Activated CD4-positive, alpha-beta T cell treated with anti-CD3 and anti-CD28 coated beads, Interleukin-2, Interleukin-6, amounts not matched to agents 100 ng/mL and 50 ng/mL, durations not matched to agents 16 hours and 8 hours (primary cell): ENCODE data around the gene SLC9A8.

ENCODE experiments used
- DNase-seq: peaks from one replicate; pipeline ENCODE4 v3.0.0-alpha.2; 2020

Gene SLC9A8

DNA sequence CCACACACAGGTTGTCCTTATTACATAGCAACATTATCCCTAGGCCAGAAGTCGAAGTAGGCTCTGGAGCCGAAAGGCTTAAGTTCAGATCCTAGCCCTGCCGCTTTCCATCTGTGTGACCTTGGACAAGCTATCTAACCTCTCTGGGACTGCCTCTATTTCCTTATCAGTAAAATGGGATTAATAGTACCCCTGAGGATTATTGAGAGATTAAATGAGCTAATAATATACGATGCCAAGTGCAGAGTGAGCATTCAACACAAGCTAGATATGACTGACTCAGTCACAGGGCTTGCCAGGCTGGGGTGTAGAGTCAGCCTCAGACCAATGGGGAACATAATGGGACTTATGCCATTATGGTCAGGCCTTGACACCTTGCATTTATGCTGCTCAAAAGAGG lies 111.6 kb downstream of the SLC9A8 start:
- DNase-seq: no peak

GRCh38 chr20:49925901-49926454 lies 113.3 kb downstream of the SLC9A8 start:
- no peak for DNase-seq

- DNase-seq: peak; percentile 86
These were observed 115.9 kb downstream of the SLC9A8 start for GRCh38 chr20:49928411-49929141.

GRCh38 chr20:49929142-49929494 lies 116.5 kb downstream of the SLC9A8 start:
- DNase-seq: no peak

DNA sequence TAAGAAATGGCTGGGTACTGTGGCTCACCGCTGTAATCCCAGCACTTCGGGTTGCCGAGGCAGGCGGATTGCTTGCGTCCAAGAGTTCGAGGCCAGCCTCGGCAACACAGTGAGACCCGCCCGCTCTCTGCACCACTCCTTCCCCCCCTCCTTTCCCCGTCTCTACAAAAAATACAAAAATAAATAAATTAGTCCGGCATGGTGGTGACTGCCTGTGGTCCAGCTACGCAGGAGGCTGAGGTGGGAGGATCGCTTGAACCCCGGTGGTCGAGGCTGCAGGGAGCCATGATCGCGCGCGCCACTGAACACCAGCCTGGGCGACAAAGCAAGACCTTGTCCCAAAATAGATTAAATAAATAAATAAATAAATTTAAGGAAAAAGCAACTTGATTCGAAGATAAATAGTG lies 123.1 kb downstream of the SLC9A8 start:
- no peak for DNase-seq

GRCh38 chr20:49936153-49937026 lies 123.8 kb downstream of the SLC9A8 start, which contains the start of gene RNF114:
TSS of gene RNF114 (plus strand) at chr20:49936397. CDS start at chr20:49936413, 16 bp downstream.
- peak; percentile 92 for DNase-seq

- peak; percentile 13 for DNase-seq
These were observed 124.7 kb downstream of the SLC9A8 start for GRCh38 chr20:49937027-49937929.

DNA sequence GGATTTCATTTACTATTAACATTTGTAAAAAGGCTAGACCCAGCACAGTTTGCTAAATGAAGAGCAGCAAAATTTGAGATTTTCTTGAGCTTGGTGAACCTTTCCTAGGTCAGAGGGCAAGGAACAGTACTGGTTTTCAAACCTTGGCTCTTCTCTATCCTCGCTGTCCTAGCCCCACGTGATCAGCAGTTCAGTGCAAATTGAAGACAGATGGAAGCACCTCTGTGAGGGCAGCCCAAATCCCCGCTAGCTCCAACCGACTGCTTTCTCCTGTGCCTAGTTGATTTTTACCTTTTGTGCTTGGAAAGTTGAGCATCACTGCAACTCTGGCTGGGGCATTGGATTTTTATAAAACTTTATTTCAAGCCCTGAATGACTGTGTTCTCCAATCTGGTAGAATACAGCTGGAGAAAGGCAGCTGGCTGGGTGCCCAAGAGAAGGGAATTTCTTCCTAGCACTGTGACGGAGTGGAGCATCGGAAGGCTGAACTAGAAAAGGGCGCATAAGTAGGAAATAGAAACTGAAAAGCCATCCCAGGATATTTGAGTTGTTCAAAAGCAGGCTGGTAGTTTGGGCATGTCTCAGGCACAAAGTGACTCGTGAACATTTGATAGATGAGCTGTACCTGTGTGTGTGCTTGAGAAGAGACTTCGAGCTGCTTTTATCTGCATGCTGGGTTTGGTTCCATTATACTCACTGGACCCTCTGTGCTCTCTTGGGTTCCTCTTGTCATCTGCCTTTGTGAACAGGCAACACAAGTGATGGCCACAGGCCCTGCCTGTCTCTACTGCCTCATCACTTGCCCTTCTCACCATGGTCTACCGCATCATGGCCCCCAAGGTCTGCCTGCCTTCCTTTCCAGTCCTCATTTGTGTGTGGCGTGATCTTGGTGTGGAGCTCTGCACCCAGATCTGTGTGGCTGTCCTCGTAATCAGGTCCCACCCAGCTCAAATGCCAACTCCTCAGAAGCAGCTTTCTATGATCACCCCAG lies 125.8 kb downstream of the SLC9A8 start:
- DNase-seq: no peak

- no peak for DNase-seq
These were observed 128.8 kb downstream of the SLC9A8 start for GRCh38 chr20:49941456-49941855.
